ENCODE measurements around the gene IL18. TPM values are rescaled to one million over a fixed set of nuclear protein-coding genes. Genes with fewer than 3 reads are reported as not detected.

IL18 gene
- total RNA-seq, 1 donor from 2014 or later = 5.3 TPM

Other genes starting within 250 kb of the IL18 start
- 0.50 and 0.60 TPM in 2 replicates for gene C11orf52, start 245.2 kb downstream of the IL18 start, total RNA-seq
- gene DIXDC1, start 226.8 kb downstream of the IL18 start, total RNA-seq = 16.5 and 17.3 TPM in 2 replicates
- gene DLAT, start 138.7 kb downstream of the IL18 start, total RNA-seq = 31.8 and 34.2 TPM in 2 replicates
- 1.0 and 1.3 TPM in 2 replicates for gene PIH1D2, start 90.1 kb downstream of the IL18 start, total RNA-seq
- gene NKAPD1, start 89.8 kb downstream of the IL18 start, total RNA-seq = 24.3 and 27.7 TPM in 2 replicates
- 68.1 and 68.9 TPM in 2 replicates for gene TIMM8B, start 77.3 kb downstream of the IL18 start, total RNA-seq
- gene SDHD, start 77.2 kb downstream of the IL18 start, total RNA-seq = 45.2 and 46.5 TPM in 2 replicates
- gene TEX12, start 3.3 kb upstream of the IL18 start, total RNA-seq = not detected in 2 replicates
- gene BCO2, start 11.4 kb upstream of the IL18 start, total RNA-seq = 0.48 and 0.62 TPM in 2 replicates
- 61.0 and 64.6 TPM in 2 replicates for gene PTS, start 62.3 kb upstream of the IL18 start, total RNA-seq
- gene PLET1, start 96.8 kb upstream of the IL18 start, total RNA-seq = not detected in 2 replicates